ENCODE measurements around the gene C1QA. TPM values are rescaled to one million over a fixed set of nuclear protein-coding genes. Genes with fewer than 3 reads are reported as not detected.

The C1QA gene
- total RNA-seq, 4 donors from 2014 or later = 273 to 435 (median 364) TPM

GRCh38 chr1:22650089-22650693 is 13.8 kb downstream of the C1QA start:
- no peak for DNase-seq (ENCODE audit: low spot score)
- TF ChIP-seq CTCF (IDR thresholded peaks at IDR 0.05) = no peak
- no peak for ATAC-seq (ENCODE audit: low FRiP score)

- ATAC-seq (ENCODE audit: low FRiP score) (no peak), DNase-seq (ENCODE audit: low spot score) (no peak)
Observed at GRCh38 chr1:22651941-22652856, 15.8 kb downstream of the C1QA start.

GRCh38 chr1:22652881-22653316 is 16.5 kb downstream of the C1QA start, which contains the start of gene C1QB:
Gene C1QB (plus strand): TSS chr1:22653236. CDS start chr1:22659463, 6,227 bp downstream.
- ATAC-seq (ENCODE audit: low FRiP score) (peak; percentile 37), DNase-seq (ENCODE audit: low spot score) (no peak)
- no peak for TF ChIP-seq CTCF (IDR thresholded peaks at IDR 0.05)

More at GRCh38 chr1:22651941-22652856, 15.8 kb downstream of the C1QA start:
- TF ChIP-seq CTCF (IDR thresholded peaks at IDR 0.05) = no peak

- DNase-seq (ENCODE audit: low spot score) (no peak), ATAC-seq (ENCODE audit: low FRiP score) (no peak)
- TF ChIP-seq CTCF (IDR thresholded peaks at IDR 0.05) = no peak
Observed at GRCh38 chr1:22654692-22655091, 18.3 kb downstream of the C1QA start.

GRCh38 chr1:22658385-22659163 is 22.1 kb downstream of the C1QA start:
- no peak for TF ChIP-seq CTCF (IDR thresholded peaks at IDR 0.05)
- no peak for ATAC-seq (ENCODE audit: low FRiP score)

GRCh38 chr1:22660716-22661241 is 24.4 kb downstream of the C1QA start:
- DNase-seq (ENCODE audit: low spot score) (no peak), ATAC-seq (ENCODE audit: low FRiP score) (no peak)

More at GRCh38 chr1:22658385-22659163, 22.1 kb downstream of the C1QA start:
- DNase-seq (ENCODE audit: low spot score) = no peak

More at GRCh38 chr1:22660716-22661241, 24.4 kb downstream of the C1QA start:
- TF ChIP-seq CTCF (IDR thresholded peaks at IDR 0.05) = no peak
